Tibial artery (tissue), 4 donors: ENCODE data around the gene B3GALT6.
"Not testable (repeated sequence)": the region's sequence is repeated elsewhere in the genome, so short reads cannot be mapped to it uniquely, and the experiment has no call there.

Experiments
- DNase-seq, 2 donors: peaks; one replicate each; pipeline ENCODE4 v3.0.0-alpha.2; 2019
- H3K27ac ChIP-seq, 2 donors: fragments of 200-600 bp; sonication (generic) in 1 of 2; 1 replicate in 1 of 2; 2 replicates in 1 of 2; pipeline ENCODE4 v1.5.1; 2018 to 2019; ENCODE audit warnings: mild to moderate bottlenecking in 1 of 2
- H3K27me3 ChIP-seq, 2 donors: fragments of 200-600 bp; sonication (generic) in 1 of 2; one replicate each; pipeline versions ENCODE4 v1.5.1 to v1.6.0; 2016 to 2019
- H3K36me3 ChIP-seq, 3 donors: fragments of 200-600 bp; sonication (generic) in 2 of 3; one replicate each; pipeline ENCODE4 v1.5.1; 2016 to 2019; ENCODE audit warnings: mild to moderate bottlenecking in 2 of 3
- H3K4me1 ChIP-seq, 4 donors: fragments of 200-600 bp; sonication (generic) in 2 of 4; 1 replicate in 3 of 4; 2 replicates in 1 of 4; pipeline ENCODE4 v1.5.1; 2016 to 2019
- H3K4me3 ChIP-seq, 2 donors: fragments of 200-600 bp; sonication (generic) in 1 of 2; 1 replicate in 1 of 2; 2 replicates in 1 of 2; pipeline ENCODE4 v1.5.1; 2018 to 2019; ENCODE audit warnings: mild to moderate bottlenecking in 2 of 2
- H3K9me3 ChIP-seq, 3 donors: fragments of 200-600 bp; sonication (generic) in 1 of 3; one replicate each; pipeline ENCODE4 v1.5.1; 2016 to 2019
- CTCF ChIP-seq, 2 experiments: fragments of 200-600 bp in 1 of 2; fragments of 450-650 bp in 1 of 2; IDR thresholded peaks; one replicate each; pipeline ENCODE4 v1.5.1; 2017 to 2019; ENCODE audit warnings: antibody characterized with exemption in 2 of 2, mild to moderate bottlenecking in 1 of 2, moderate library complexity in 1 of 2
- intact Hi-C: fragments of 100-400 bp; cut with DNase I; formaldehyde crosslinking; loops from one replicate; pipeline ENCODE4 v1.15.0; 2023; ENCODE audit warnings: low total_unique reads

The B3GALT6 gene

GRCh38 chr1:1247341-1247913, 15.4 kb downstream of the B3GALT6 start:
- peaks cover 0 to 24% (median 7%) of the 10 kb centered on the region in 3 donors for H3K36me3 ChIP-seq
- DNase-seq: no peak
- TF ChIP-seq CTCF (IDR thresholded peaks at IDR 0.05): no peak
- no peak overlapping the region for H3K27ac ChIP-seq
- no peaks in the 10 kb centered on the region for H3K9me3 ChIP-seq
- intact Hi-C loops: no loop called here
- H3K4me3 ChIP-seq: no peak overlapping the region
- peaks cover 0 to 35% of the 10 kb centered on the region in 2 donors for H3K27me3 ChIP-seq
- H3K4me1 ChIP-seq: peaks cover 0 to 17% (median 5%) of the 10 kb centered on the region in 4 donors

GRCh38 chr1:1248009-1248913, 16.2 kb downstream of the B3GALT6 start:
- H3K27ac ChIP-seq, DNase-seq, H3K4me3 ChIP-seq, H3K9me3 ChIP-seq, intact Hi-C loops: not testable (repeated sequence)
- Histone ChIP-seq H3K27me3 (peaks cover 0 to 35% of the 10 kb centered on the region in 2 donors), H3K36me3 (peaks cover 0 to 28% (median 13%) of the 10 kb centered on the region in 3 donors), H3K4me1 (peaks cover 0 to 17% (median 5%) of the 10 kb centered on the region in 4 donors)

DNA sequence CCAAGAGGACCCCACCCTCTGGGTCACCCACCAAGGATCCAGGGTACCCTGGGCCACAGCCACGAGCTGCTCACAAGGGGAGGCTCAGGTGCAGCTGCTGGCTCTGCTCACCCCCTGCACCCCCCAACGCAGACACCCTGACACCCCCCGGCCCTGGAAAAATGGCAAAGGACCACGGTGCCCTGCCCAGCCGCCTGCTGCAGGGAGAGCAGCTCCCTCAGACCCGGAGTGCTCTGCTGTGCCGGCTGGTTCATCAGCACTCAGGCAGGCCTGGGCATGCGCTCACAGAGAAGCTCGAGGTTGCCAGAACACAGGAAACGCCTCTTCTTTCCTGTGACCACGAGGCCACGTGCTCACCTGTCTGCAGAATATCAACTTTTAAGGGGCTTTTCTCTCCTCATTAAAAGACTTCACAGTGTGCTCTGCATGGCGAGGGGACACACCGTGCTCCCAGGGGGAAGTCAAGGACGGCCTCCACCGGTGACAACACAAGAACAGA, 18.8 kb downstream of the B3GALT6 start:
- Histone ChIP-seq H3K36me3 (peaks cover 16 to 54% (median 39%) of the 10 kb centered on the region in 3 donors), H3K4me1 (peaks cover 0 to 17% (median 5%) of the 10 kb centered on the region in 4 donors), H3K27me3 (peaks cover 0 to 28% of the 10 kb centered on the region in 2 donors), H3K9me3 (no peaks in the 10 kb centered on the region), H3K4me3 (no peak overlapping the region), H3K27ac (no peak overlapping the region)
- DNase-seq: no peak
- no peak for TF ChIP-seq CTCF (IDR thresholded peaks at IDR 0.05)
- intact Hi-C loops: no loop called here

DNA sequence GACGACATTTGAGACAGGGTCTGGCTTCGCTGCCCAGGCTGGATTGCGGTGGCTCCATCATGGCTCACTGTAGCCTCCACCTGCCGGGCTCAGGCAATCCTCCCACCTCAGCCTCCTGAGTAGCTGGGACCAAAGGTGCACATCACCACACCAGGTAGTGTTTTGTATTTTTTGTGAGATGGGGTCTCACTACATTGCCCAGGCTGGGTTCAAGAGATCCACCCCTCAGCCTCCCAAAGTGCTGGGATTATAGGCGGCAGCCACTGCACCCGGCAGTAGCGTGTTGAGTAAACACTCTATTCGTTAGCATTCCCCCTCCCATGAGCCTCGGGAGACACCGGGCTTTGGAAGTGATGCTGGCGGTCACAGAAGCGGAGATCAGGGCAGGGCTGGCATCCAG, 21.3 kb downstream of the B3GALT6 start:
- Histone ChIP-seq H3K36me3 (peaks cover 28 to 68% (median 55%) of the 10 kb centered on the region in 3 donors), H3K27me3 (peaks cover 0 to 4% of the 10 kb centered on the region in 2 donors), H3K4me1 (no peaks in the 10 kb centered on the region), H3K9me3 (no peaks in the 10 kb centered on the region), H3K27ac (no peak overlapping the region), H3K4me3 (no peak overlapping the region)
- no peak for TF ChIP-seq CTCF (IDR thresholded peaks at IDR 0.05)
- intact Hi-C loops: no loop called here
- no peak for DNase-seq

- Histone ChIP-seq H3K36me3 (peaks cover 33 to 76% (median 59%) of the 10 kb centered on the region in 3 donors), H3K27me3 (no peaks in the 10 kb centered on the region), H3K4me1 (no peaks in the 10 kb centered on the region), H3K27ac (no peak overlapping the region), H3K9me3 (no peaks in the 10 kb centered on the region), H3K4me3 (no peak overlapping the region)
- DNase-seq: no peak
- intact Hi-C loops: no loop called here
- TF ChIP-seq CTCF (IDR thresholded peaks at IDR 0.05): no peak
Measured at GRCh38 chr1:1253972-1254666, 22.1 kb downstream of the B3GALT6 start.
